GM21515 (cell line): ENCODE results near the gene BCL2L11.
"Not testable (repeated sequence)": the region's sequence is repeated elsewhere in the genome, so short reads cannot be mapped to it uniquely, and the experiment has no call there.

Source experiments
- ATAC-seq: cut with Tn5 transposase; IDR thresholded peaks from one replicate; pipeline ENCODE4 v1.9.1; 2021; ENCODE audit not compliant: unreplicated experiment

BCL2L11 gene

GRCh38 chr2:111120253-111121027 is at the start of gene BCL2L11:
Gene BCL2L11, plus strand, starts transcription at chr2:111120914. Its CDS starts 2,832 bp downstream, at chr2:111123746.
- peak; percentile 58 for ATAC-seq

- no peak for ATAC-seq
Observed at GRCh38 chr2:111071600-111072171, 49.0 kb upstream of the BCL2L11 start.

- ATAC-seq = no peak
Observed at GRCh38 chr2:111072220-111072871, 48.4 kb upstream of the BCL2L11 start.

DNA sequence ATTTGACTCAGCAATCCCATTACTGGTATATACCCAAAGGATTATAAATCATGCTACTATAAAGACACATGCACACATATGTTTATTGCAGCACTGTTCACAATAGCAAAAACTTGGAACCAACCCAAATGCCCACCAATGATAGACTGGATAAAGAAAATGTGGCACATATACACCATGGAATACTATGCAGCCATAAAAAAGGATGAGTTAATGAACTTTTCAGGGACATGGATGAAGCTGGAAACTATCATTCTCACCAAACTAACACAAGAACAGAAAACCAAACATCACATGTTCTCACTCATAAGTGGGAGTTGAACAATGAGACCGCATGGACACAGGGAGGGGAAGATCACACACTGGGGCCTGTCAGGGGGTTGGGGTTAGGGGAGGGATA is 38.1 kb upstream of the BCL2L11 start:
- not testable (repeated sequence) for ATAC-seq

GRCh38 chr2:111091811-111092211 is 28.9 kb upstream of the BCL2L11 start:
- no peak for ATAC-seq

- ATAC-seq = no peak
Observed at GRCh38 chr2:111094691-111095090, 26.0 kb upstream of the BCL2L11 start.

GRCh38 chr2:111095434-111095833 is 25.3 kb upstream of the BCL2L11 start:
- no peak for ATAC-seq

- ATAC-seq = no peak
Observed at GRCh38 chr2:111099402-111099801, 21.3 kb upstream of the BCL2L11 start.

- ATAC-seq = peak; percentile 21
Observed at GRCh38 chr2:111100087-111100764, 20.5 kb upstream of the BCL2L11 start.

DNA sequence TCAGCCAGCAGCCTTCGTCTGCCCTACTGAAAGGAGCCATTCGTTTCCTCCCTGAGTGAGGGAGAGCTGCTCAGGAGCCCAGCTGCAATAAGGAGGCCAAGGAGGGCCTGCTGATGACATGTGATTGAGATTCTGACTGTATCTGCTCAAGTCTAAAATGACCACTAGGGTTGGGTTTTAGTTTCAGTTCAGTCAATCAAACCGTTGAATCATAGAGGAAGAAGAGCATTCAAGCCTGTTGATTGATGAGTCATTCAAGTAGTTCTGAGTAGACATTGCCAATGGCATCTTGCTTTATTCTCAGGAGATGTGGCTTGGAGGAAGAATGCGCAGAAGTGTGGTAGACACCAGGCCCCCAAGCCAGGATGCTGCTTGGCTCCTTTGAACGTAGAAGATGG is 19.9 kb upstream of the BCL2L11 start:
- ATAC-seq = peak; percentile 79

DNA sequence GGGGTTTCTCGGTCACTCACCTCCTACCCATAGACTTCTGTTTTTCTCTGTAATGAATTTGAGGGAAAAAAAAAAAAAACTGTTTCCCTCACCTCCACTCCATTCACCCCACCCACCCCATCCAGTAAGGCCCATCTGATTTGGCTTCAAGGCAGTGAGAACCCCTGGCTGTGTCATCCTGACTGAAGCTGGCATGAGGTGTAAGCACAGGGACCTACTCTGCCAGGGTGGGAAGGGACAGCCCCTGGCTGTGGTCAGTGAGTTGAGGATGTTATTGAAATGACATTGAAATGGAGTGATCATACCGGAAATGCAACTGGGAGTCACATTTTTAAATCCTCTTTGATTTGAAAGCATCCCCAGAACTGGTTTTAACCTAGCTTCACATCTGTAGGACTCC is 19.1 kb upstream of the BCL2L11 start:
- ATAC-seq = no peak

DNA sequence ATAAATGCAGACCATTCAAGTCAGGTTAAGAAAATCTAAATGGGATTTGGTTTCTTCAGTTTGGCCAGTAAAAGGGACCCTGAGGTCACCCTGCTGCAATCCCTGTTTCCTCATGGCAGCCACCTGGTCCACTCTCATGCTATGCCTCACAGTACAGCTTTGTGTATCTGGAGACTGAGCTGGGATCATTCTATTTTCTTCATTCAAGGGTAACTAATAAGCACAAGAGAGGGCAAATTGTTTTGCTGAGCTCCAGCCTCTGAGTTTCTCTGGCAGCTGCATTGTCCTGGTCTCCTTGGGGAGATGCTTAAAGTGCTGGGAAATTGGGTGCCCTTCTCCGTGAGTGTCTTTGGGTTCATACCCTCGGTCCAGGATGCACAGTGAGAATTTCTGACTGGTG is 18.5 kb upstream of the BCL2L11 start:
- ATAC-seq = no peak

- no peak for ATAC-seq
Observed at GRCh38 chr2:111105926-111106325, 14.8 kb upstream of the BCL2L11 start.

DNA sequence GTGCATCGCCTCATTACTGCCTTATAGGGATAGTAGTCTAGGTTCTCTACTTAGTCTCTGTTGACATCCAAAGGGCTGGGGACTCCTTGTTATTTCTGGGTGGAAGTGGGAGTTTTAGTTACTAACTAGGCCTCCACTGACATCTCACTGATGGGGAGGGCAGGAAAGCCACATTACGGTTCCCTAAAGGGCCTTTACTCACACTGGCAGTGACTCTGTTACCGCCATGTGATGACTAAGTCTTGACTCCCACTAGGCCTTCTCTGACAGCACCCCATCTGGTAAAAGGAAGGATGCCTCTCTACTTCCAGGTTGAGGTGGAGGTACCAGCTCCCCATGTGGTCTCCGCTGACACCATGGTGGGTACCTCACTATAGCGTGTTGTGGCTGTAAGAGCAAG is 14.0 kb upstream of the BCL2L11 start:
- no peak for ATAC-seq

GRCh38 chr2:111108745-111109271 is 11.9 kb upstream of the BCL2L11 start:
- ATAC-seq = no peak

- no peak for ATAC-seq
Observed at GRCh38 chr2:111111101-111111755, 9.5 kb upstream of the BCL2L11 start.

DNA sequence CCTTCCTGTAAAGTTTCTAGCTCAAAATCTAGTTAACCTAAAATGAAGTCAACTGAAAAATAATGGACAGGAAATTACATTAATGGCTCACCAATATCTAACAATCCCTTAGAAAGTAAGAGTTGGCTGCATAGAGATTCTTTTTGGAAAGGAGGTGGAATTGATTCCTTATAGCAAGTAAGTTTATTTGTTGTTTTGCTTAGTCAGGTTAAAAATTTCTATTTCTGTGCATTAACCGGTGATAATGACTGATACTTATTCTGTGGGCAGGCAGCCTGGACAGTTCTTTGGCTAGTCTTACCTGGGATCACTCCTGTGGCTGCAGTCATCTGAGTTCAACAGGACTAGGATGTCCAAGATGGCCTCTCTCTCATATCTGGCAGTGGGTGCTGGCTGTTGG is 6.9 kb upstream of the BCL2L11 start:
- ATAC-seq = no peak

DNA sequence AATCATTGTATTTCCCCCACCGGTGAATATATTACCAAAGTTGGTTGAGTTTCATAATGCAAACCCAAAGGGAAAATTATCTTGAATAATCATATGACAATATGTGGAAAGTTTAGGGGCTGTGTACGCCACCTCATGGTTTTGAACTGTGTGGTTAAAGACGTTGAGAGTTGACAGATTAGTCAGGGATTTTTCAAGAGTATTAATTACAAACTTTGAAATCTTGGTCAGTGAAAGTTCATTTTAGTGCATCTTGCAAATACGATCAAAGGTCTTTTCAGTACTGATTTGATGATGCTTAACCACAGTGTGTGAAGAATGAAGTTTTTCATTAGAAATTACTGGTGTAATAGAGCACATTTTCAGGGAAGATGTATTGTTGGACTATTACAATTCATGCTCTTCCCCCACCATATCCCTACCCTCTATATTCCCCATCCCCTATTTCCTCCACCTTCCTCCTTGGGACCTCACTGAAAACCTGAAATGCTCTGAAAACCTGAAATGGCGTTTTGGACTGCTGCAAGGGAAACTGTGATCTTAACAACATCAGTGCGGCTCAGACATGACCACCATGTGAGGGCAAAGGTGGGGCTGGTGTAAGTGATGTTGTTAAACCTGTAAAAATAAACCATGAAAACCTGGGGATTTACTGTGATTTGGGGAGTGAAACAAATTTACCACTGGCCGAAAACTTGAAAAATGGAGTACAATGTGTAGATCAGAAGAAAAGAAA is 4.5 kb upstream of the BCL2L11 start:
- no peak for ATAC-seq

DNA sequence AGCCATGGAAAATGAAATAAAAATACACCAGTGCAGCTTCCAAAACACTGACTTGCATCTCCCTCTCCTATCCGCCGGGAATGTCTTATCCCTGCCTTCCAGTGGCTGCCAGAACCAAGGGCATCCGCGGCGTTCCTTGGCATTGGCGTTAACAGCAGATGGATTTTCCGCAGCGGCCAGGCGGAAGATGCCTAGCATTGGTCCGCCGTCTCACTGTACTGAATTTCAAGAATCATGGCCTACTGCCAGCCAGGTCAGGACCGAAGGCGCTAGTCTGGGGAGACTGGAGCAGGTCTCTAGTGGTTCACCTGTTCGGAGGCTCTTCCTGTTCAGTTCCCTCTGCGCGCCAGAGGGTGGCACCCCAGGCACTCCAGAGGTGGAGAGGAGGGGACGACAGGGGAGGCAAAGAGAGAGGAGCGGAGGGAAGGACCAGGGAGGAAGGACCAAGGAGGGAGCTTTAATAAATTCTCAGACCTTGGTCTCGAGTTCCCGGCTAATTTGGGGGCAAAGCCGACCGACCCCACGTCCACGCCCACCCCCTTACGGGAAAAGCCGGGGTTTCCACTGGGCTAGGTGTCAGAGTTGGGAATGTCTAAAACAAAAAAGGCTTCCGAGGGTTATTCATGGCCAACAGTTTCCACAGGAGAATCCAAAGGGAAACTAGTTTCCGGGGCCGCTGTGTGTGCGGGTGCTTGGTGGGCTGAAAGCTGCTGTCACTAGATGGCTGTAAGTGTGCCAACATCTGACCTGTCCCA is 3.7 kb upstream of the BCL2L11 start:
- ATAC-seq = no peak
